ENCODE data around the gene ARHGAP12.
A peak's percentile ranks its signal among the peaks of the same experiment; 100 is the strongest.

Gene ARHGAP12

GRCh38 chr10:31773749-31774298 is 154.8 kb downstream of the ARHGAP12 start:
- Histone ChIP-seq H3K4me2 (ENCODE audit: low read depth, low read length, poor library complexity, severe bottlenecking) (no peak overlapping the region), H3K9ac (ENCODE audit: low read depth, low read length, poor library complexity, severe bottlenecking) (no peak overlapping the region), H3K36me3 (ENCODE audit: insufficient read depth, low read length) (no peaks in the 10 kb centered on the region), H3K9me3 (ENCODE audit: insufficient read depth, low read depth, low read length) (no peaks in the 10 kb centered on the region), H3K9me2 (replicated peaks; ENCODE audit: low read depth, low read length) (no peaks in the 10 kb centered on the region), H3K4me1 (ENCODE audit: insufficient read depth, low read length, poor library complexity, severe bottlenecking) (no peaks in the 10 kb centered on the region), H2AFZ (ENCODE audit: low read length) (no peak overlapping the region), H3K79me2 (ENCODE audit: insufficient read depth, low read length) (no peaks in the 10 kb centered on the region), H4K20me1 (ENCODE audit: insufficient read depth, low read length, poor library complexity, severe bottlenecking) (no peaks in the 10 kb centered on the region), H3K4me3 (ENCODE audit: low read length, poor library complexity, severe bottlenecking) (no peak overlapping the region), H3K27me3 (ENCODE audit: insufficient read depth, low read length, poor library complexity, severe bottlenecking) (no peaks in the 10 kb centered on the region), H3F3A (ENCODE audit: low read depth) (no peaks in the 10 kb centered on the region)
- no peak for TF ChIP-seq EZH2phosphoT487 (IDR thresholded peaks at IDR 0.05; ENCODE audit: borderline replicate concordance)
- no peak for TF ChIP-seq CTCF (conservative IDR thresholded peaks at IDR 0.05; ENCODE audit: low read length)

GRCh38 chr10:31771331-31771831 is 157.2 kb downstream of the ARHGAP12 start:
- TF ChIP-seq CTCF (conservative IDR thresholded peaks at IDR 0.05; ENCODE audit: low read length) (no peak), EZH2phosphoT487 (IDR thresholded peaks at IDR 0.05; ENCODE audit: borderline replicate concordance) (no peak)
- H3K4me3 ChIP-seq (ENCODE audit: low read length, poor library complexity, severe bottlenecking) = no peak overlapping the region
- H3K9ac ChIP-seq (ENCODE audit: low read depth, low read length, poor library complexity, severe bottlenecking) = no peak overlapping the region
- no peaks in the 10 kb centered on the region for H3K36me3 ChIP-seq (ENCODE audit: insufficient read depth, low read length)
- no peaks in the 10 kb centered on the region for H3K27me3 ChIP-seq (ENCODE audit: insufficient read depth, low read length, poor library complexity, severe bottlenecking)
- H3K9me3 ChIP-seq (ENCODE audit: insufficient read depth, low read depth, low read length) = no peaks in the 10 kb centered on the region
- H4K20me1 ChIP-seq (ENCODE audit: insufficient read depth, low read length, poor library complexity, severe bottlenecking) = no peaks in the 10 kb centered on the region
- no peaks in the 10 kb centered on the region for H3F3A ChIP-seq (ENCODE audit: low read depth)
- H2AFZ ChIP-seq (ENCODE audit: low read length) = peak overlapping the region; percentile 3; the same call in 1 of the 2 replicates
- no peaks in the 10 kb centered on the region for H3K9me2 ChIP-seq (replicated peaks; ENCODE audit: low read depth, low read length)
- H3K79me2 ChIP-seq (ENCODE audit: insufficient read depth, low read length) = no peaks in the 10 kb centered on the region
- no peak overlapping the region for H3K4me2 ChIP-seq (ENCODE audit: low read depth, low read length, poor library complexity, severe bottlenecking)
- H3K4me1 ChIP-seq (ENCODE audit: insufficient read depth, low read length, poor library complexity, severe bottlenecking) = no peaks in the 10 kb centered on the region

GRCh38 chr10:31770307-31770902 is 158.2 kb downstream of the ARHGAP12 start:
- Histone ChIP-seq H3K36me3 (ENCODE audit: insufficient read depth, low read length) (no peaks in the 10 kb centered on the region), H3K9me3 (ENCODE audit: insufficient read depth, low read depth, low read length) (no peaks in the 10 kb centered on the region), H3F3A (ENCODE audit: low read depth) (no peaks in the 10 kb centered on the region), H3K4me1 (ENCODE audit: insufficient read depth, low read length, poor library complexity, severe bottlenecking) (no peaks in the 10 kb centered on the region), H3K9me2 (replicated peaks; ENCODE audit: low read depth, low read length) (no peaks in the 10 kb centered on the region), H2AFZ (ENCODE audit: low read length) (peak overlapping the region; percentile 73), H3K4me2 (ENCODE audit: low read depth, low read length, poor library complexity, severe bottlenecking) (no peak overlapping the region), H3K9ac (ENCODE audit: low read depth, low read length, poor library complexity, severe bottlenecking) (no peak overlapping the region), H4K20me1 (ENCODE audit: insufficient read depth, low read length, poor library complexity, severe bottlenecking) (no peaks in the 10 kb centered on the region), H3K79me2 (ENCODE audit: insufficient read depth, low read length) (no peaks in the 10 kb centered on the region), H3K4me3 (ENCODE audit: low read length, poor library complexity, severe bottlenecking) (no peak overlapping the region), H3K27me3 (ENCODE audit: insufficient read depth, low read length, poor library complexity, severe bottlenecking) (no peaks in the 10 kb centered on the region)
- TF ChIP-seq CTCF (conservative IDR thresholded peaks at IDR 0.05; ENCODE audit: low read length) (peak; percentile 94), EZH2phosphoT487 (IDR thresholded peaks at IDR 0.05; ENCODE audit: borderline replicate concordance) (no peak)

All from Loucy (cell line).